ENCODE results near the gene DGKH. TPM values are rescaled to one million over a fixed set of nuclear protein-coding genes. Genes with fewer than 3 reads are reported as not detected.

The DGKH gene
- total RNA-seq, 4 donors from 2014 or later: 15.0 to 20.8 (median 17.1) TPM

- intact Hi-C loops (cut with DNase I): loop anchor here (10.0 kb wide), 1 partner anchor 985 kb away; the partner anchor contains the start of gene WBP4
- 5% methylated on average over 9 of the region's 11 CpGs for WGBS
- no peak for DNase-seq (ENCODE audit: extremely low spot score)
- Histone ChIP-seq H3K9me3 (no peaks in the 10 kb centered on the region), H3K4me1 (peaks cover 17 to 24% (median 23%) of the 10 kb centered on the region in 4 donors), H3K36me3 (no peaks in the 10 kb centered on the region), H3K27ac (replicated peaks in 1 of 4) (peak overlapping the region; percentile 86 to 94 (median 90)), H3K27me3 (no peaks in the 10 kb centered on the region), H3K4me3 (peak overlapping the region; percentile 71 to 95 (median 80))
- TF ChIP-seq CTCF (IDR thresholded peaks at IDR 0.05) (no peak), POLR2AphosphoS5 (IDR thresholded peaks at IDR 0.05) (no peak), EP300 (IDR thresholded peaks at IDR 0.05) (no peak), POLR2A (IDR thresholded peaks at IDR 0.05; ENCODE audit: low read depth) (no peak)
Observed at GRCh38 chr13:42049454-42049813, 986 bp downstream of the DGKH start.

- peaks cover 0 to 5% (median 0%) of the 10 kb centered on the region in 4 donors for H3K9me3 ChIP-seq
- intact Hi-C loops (cut with DNase I): no loop called here
- H3K27me3 ChIP-seq: no peaks in the 10 kb centered on the region
- 81% methylated on average over 5 of the region's 5 CpGs for WGBS
- DNase-seq (ENCODE audit: extremely low spot score): no peak
- no peaks in the 10 kb centered on the region for H3K36me3 ChIP-seq
- H3K27ac ChIP-seq (replicated peaks in 1 of 4): no peak overlapping the region
- peaks cover 0 to 12% (median 2%) of the 10 kb centered on the region in 4 donors for H3K4me1 ChIP-seq
- TF ChIP-seq EP300 (IDR thresholded peaks at IDR 0.05): no peak
- no peak for TF ChIP-seq CTCF (IDR thresholded peaks at IDR 0.05)
- no peak for TF ChIP-seq POLR2AphosphoS5 (IDR thresholded peaks at IDR 0.05)
- TF ChIP-seq POLR2A (IDR thresholded peaks at IDR 0.05; ENCODE audit: low read depth): no peak
- H3K4me3 ChIP-seq: no peak overlapping the region
Observed at GRCh38 chr13:42054798-42055499, 6.5 kb downstream of the DGKH start.

- WGBS: 79% methylated on average over 6 of the region's 6 CpGs
- peaks cover 0 to 11% (median 0%) of the 10 kb centered on the region in 4 donors for H3K4me1 ChIP-seq
- H3K4me3 ChIP-seq: no peak overlapping the region
- peaks cover 0 to 5% (median 0%) of the 10 kb centered on the region in 4 donors for H3K9me3 ChIP-seq
- TF ChIP-seq CTCF (IDR thresholded peaks at IDR 0.05) (no peak), POLR2AphosphoS5 (IDR thresholded peaks at IDR 0.05) (no peak), POLR2A (IDR thresholded peaks at IDR 0.05; ENCODE audit: low read depth) (no peak), EP300 (IDR thresholded peaks at IDR 0.05) (no peak)
- intact Hi-C loops (cut with DNase I): no loop called here
- no peak overlapping the region for H3K27ac ChIP-seq (replicated peaks in 1 of 4)
- no peaks in the 10 kb centered on the region for H3K36me3 ChIP-seq
- no peak for DNase-seq (ENCODE audit: extremely low spot score)
- H3K27me3 ChIP-seq: no peaks in the 10 kb centered on the region
Observed at GRCh38 chr13:42055500-42056085, 7.1 kb downstream of the DGKH start.

GRCh38 chr13:42056146-42056545 is 7.7 kb downstream of the DGKH start:
- Histone ChIP-seq H3K9me3 (peaks cover 0 to 5% (median 0%) of the 10 kb centered on the region in 4 donors), H3K4me1 (peaks cover 0 to 11% (median 0%) of the 10 kb centered on the region in 4 donors), H3K27ac (replicated peaks in 1 of 4) (no peak overlapping the region), H3K4me3 (no peak overlapping the region), H3K36me3 (no peaks in the 10 kb centered on the region), H3K27me3 (no peaks in the 10 kb centered on the region)
- TF ChIP-seq POLR2AphosphoS5 (IDR thresholded peaks at IDR 0.05) (no peak), POLR2A (IDR thresholded peaks at IDR 0.05; ENCODE audit: low read depth) (no peak), CTCF (IDR thresholded peaks at IDR 0.05) (no peak), EP300 (IDR thresholded peaks at IDR 0.05) (no peak)
- no peak for DNase-seq (ENCODE audit: extremely low spot score)
- WGBS: 88% methylated on average over 1 of the region's 1 CpG
- intact Hi-C loops (cut with DNase I): no loop called here

Measured in esophagus muscularis mucosa (tissue), 4 donors.